SJSA1 (cell line): ENCODE measurements around the gene LMTK2. TPM values are rescaled to one million over a fixed set of nuclear protein-coding genes. Genes with fewer than 3 reads are reported as not detected.

Experiments used
- DNase-seq, 2 experiments: peaks; one replicate each; pipeline ENCODE4 v3.0.0-alpha.2; 2015 to 2020; ENCODE audit warnings: low spot score in 2 of 2, low read depth in 1 of 2
- H3K27ac ChIP-seq: fragments of 250-450 bp; sonication (Bioruptor Pico); 2 replicates; pipeline ENCODE4 v1.5.1; 2020; ENCODE audit warnings: mild to moderate bottlenecking, moderate library complexity
- H3K27me3 ChIP-seq: fragments of 250-450 bp; sonication (Bioruptor Pico); replicated peaks from 2 replicates; pipeline ENCODE4 v1.5.1; 2020; ENCODE audit warnings: mild to moderate bottlenecking, moderate library complexity
- H3K36me3 ChIP-seq: fragments of 250-450 bp; sonication (Bioruptor Pico); 2 replicates; pipeline ENCODE4 v1.5.1; 2020; ENCODE audit warnings: mild to moderate bottlenecking
- H3K4me1 ChIP-seq: fragments of 250-450 bp; sonication (Bioruptor Pico); replicated peaks from 2 replicates; pipeline ENCODE4 v1.6.1; 2021; ENCODE audit warnings: mild to moderate bottlenecking
- H3K4me3 ChIP-seq: fragments of 250-450 bp; sonication (Bioruptor Pico); 2 replicates; pipeline ENCODE4 v1.5.1; 2020; ENCODE audit warnings: mild to moderate bottlenecking
- H3K9me3 ChIP-seq: fragments of 250-450 bp; sonication (Bioruptor Pico); replicated peaks from 2 replicates; pipeline ENCODE4 v1.5.1; 2020; ENCODE audit warnings: mild to moderate bottlenecking
- total RNA-seq: library from RNA; depleted of rRNA; stranded (reverse); fragments of >200 nt; shearing (Covaris generic); gene quantifications from 2 replicates; pipeline ENCODE4 v1.2.3, GENCODE V29; 2014

LMTK2 gene
- total RNA-seq, 1 experiment from 2014 or later = 8.8 TPM

DNA sequence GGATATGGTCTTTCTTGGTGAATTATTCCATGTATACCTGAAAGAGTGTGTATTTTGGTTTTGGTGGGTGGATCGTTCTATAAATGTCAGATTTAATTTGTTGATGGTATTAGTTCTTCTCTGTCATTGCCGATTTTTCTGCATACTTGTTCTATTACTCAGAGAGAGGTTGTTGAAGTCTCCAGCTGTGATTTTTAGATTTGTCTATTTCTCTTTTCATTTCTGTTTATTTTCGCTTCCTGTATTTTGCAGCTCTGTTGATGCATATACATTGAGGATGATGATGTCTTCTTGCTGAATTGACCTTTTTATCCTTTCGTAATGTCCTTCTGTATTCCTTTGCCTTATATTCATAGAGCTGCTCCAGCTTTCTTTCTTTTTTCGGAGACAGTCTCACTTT, 92.5 kb downstream of the LMTK2 start:
- DNase-seq = no peak
- peaks cover 6% of the 10 kb centered on the region for H3K36me3 ChIP-seq

DNA sequence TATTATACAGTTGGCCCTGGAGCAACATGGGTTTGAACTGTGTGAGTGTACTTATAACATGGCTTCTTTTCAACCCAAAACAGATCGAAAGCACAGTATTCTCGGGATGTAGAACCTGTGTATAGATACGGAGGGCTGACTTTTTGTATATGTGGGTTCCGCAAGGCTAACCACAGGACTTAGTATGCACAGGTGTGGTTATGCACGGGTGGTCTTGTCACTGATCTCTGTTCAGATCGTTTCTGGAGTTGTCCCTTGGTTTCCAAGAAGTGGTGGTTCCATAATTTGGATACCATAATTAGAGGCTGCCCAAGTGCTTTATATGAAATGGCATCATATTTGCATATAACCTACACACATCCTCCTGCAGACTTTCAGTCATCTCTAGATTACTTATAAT, 93.7 kb downstream of the LMTK2 start:
- Histone ChIP-seq H3K27me3 (no peaks in the 10 kb centered on the region), H3K9me3 (no peaks in the 10 kb centered on the region), H3K4me1 (no peaks in the 10 kb centered on the region), H3K36me3 (peaks cover 3% of the 10 kb centered on the region; the same call in 1 of the 2 replicates), H3K27ac (no peak overlapping the region), H3K4me3 (no peak overlapping the region)
- no peak for DNase-seq

More for the DNA sequence above, 92.5 kb downstream of the LMTK2 start:
- no peaks in the 10 kb centered on the region for H3K9me3 ChIP-seq
- no peaks in the 10 kb centered on the region for H3K27me3 ChIP-seq
- no peak overlapping the region for H3K4me3 ChIP-seq
- H3K27ac ChIP-seq = no peak overlapping the region
- no peaks in the 10 kb centered on the region for H3K4me1 ChIP-seq

DNA sequence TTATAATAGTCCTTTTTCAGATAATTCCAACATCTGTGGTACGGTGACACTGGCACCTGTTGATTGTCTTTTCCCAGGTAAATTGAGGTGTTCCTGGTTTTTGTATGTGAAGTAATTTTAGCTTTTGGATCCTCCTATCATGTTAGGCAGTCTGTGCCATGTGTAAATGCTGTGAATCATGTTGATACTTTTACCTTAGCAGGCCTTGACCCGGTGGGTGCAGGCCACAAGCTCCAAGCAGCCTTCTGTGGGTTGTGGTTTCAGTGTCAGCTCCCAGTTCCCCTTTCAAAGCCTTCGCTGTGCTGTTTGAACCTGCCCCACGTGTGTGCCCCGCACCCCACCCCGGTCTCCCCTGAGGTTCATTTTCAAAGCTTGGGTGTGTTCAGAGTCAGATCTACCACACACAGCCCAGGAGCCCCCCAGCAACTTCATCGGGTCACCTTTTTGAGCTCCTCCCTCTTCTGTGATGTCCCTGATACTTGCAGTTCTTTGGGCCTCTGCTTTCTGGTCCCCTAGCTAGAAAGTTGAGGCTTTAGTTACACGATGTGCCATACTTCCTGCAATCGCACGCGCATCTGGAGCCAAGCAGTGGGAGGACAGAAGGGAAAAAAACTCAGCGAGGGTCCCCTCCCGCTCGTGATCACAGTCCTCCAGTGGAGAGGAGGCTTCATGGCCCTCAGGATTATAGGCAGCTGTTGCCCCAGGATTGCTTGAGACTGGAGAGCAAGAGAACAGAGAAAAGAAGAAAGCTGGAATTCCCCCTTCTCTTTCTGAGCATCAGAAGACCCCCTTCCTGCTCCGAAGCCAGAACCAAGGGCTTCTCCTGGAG, 95.9 kb downstream of the LMTK2 start:
- H3K4me1 ChIP-seq = no peaks in the 10 kb centered on the region
- H3K27ac ChIP-seq = no peak overlapping the region
- no peaks in the 10 kb centered on the region for H3K27me3 ChIP-seq
- H3K4me3 ChIP-seq = no peak overlapping the region
- H3K36me3 ChIP-seq = no peaks in the 10 kb centered on the region; the same call in 1 of the 2 replicates
- no peak for DNase-seq
- no peaks in the 10 kb centered on the region for H3K9me3 ChIP-seq

DNA sequence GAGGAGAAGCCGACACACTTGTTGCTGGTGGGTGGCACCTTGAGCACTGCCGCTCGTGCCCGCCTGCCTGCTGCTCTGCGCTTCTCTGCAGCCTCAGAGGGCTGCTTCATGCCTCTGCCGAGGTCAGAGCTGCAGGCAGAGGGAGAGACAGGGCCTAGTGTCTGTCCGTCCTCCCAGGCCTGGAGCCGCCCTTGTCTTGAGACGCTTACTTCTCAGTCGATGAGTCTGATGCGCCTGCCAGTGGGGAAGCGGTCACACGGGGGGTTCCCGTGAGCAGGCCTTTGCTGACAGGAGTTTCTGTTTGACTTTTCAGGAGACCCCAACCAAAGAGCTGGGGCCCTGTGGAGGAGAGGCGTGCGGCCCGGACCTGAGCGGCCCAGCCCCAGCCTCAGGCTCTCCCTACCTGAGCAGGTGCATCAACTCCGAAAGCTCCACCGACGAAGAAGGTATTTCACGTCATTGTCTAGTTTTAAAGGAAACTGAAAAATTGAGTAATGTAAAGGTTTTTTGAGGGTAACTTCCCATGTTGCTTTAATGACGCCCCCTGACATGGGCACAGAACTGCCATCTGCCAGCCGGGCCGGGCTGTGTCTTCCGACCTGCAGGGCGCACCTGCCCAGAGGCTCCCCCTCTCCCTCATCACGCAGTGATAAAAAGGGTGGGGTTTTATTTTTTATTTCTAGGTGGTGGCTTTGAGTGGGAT, 96.8 kb downstream of the LMTK2 start:
- H3K27ac ChIP-seq = no peak overlapping the region
- H3K27me3 ChIP-seq = no peaks in the 10 kb centered on the region
- no peaks in the 10 kb centered on the region for H3K9me3 ChIP-seq
- no peak for DNase-seq
- H3K36me3 ChIP-seq = no peaks in the 10 kb centered on the region; the same call in 1 of the 2 replicates
- H3K4me3 ChIP-seq = no peak overlapping the region
- H3K4me1 ChIP-seq = no peaks in the 10 kb centered on the region

DNA sequence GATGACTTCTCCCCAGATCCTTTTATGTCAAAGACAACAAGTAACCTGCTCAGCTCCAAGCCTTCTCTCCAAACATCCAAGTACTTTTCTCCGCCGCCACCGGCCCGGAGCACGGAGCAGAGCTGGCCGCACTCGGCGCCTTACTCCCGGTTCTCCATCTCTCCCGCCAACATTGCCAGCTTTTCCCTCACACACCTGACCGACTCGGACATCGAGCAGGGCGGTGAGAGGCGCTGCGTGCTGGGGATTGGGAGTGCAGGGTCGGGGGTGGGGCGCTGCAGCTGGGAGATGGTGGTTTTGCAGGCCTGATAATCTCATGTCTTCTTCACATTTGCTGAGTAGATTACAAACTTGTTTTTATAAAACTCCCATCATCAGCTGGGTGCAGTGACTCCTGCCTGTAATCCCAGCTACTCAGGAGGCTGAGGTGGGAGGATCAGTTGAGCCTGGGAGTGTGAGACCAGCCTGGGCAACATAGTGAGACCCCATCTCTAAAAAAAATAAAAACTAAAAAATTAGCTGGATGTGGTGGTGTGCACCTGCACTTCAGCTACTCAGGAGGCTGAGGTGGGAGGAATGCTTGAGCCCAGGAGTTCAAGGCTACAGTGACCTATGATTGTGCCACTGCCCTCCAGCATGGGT, 97.4 kb downstream of the LMTK2 start:
- no peaks in the 10 kb centered on the region for H3K4me1 ChIP-seq
- no peaks in the 10 kb centered on the region for H3K27me3 ChIP-seq
- H3K4me3 ChIP-seq = no peak overlapping the region
- no peak for DNase-seq
- no peaks in the 10 kb centered on the region for H3K9me3 ChIP-seq
- no peak overlapping the region for H3K27ac ChIP-seq
- no peaks in the 10 kb centered on the region; the same call in 1 of the 2 replicates for H3K36me3 ChIP-seq

DNA sequence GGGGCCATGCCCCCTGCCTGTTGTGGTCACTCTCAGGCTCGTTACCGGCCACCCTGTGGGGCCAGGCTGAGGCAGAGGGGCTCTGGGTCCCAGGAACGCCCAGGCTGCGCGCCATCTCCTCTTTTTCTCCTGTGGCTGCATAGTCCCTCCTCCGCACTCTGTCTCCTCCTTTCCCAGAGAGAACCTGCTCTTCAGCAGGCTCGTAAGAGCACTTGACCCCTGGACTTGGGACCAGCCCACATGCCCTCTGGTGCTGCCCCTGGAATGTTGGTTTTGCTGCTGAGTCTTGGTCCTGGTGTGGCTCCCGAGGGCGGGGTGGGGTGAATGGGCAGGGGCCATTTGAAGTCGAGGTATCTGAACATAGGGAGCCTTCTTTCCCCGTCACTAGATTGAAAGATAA, 98.0 kb downstream of the LMTK2 start:
- no peaks in the 10 kb centered on the region for H3K27me3 ChIP-seq
- no peaks in the 10 kb centered on the region; the same call in 1 of the 2 replicates for H3K36me3 ChIP-seq
- H3K9me3 ChIP-seq = no peaks in the 10 kb centered on the region
- no peaks in the 10 kb centered on the region for H3K4me1 ChIP-seq
- no peak overlapping the region for H3K4me3 ChIP-seq
- no peak for DNase-seq
- H3K27ac ChIP-seq = no peak overlapping the region

DNA sequence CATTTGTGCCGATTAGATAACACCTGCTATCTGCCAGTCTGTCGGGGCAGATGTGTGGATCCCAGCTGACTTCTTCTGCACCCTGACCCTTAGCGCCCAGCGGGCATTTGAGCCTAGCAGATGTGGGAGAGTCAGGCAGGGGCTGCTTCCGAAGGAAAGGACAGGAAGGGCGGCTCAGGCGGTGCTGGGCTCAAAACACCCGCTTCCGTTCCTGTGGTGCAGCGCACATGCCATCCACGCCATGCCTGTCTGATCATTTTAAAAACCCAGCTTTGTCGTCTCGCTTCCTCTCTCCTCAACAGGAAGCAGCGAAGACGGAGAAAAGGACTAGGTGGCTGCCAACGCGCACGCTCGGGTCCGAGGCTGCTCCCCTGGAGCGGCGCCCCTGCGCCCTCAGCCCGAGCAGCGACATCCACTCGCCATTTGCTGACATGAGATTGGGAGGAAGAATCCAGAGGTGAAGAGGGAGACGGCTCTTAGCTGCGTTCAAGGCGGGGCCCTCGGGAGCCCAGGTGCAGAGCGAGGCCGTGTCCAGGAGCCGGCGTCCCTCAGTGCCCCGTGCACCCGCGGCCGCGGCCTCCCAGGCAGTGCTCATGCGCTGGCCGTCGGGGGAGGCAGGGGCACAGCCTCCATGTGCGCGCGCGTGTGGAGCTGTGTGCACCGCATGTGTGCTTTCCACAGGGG, 98.6 kb downstream of the LMTK2 start:
- Histone ChIP-seq H3K27me3 (no peaks in the 10 kb centered on the region), H3K27ac (no peak overlapping the region), H3K4me1 (no peaks in the 10 kb centered on the region), H3K4me3 (no peak overlapping the region), H3K36me3 (no peaks in the 10 kb centered on the region; the same call in 1 of the 2 replicates), H3K9me3 (no peaks in the 10 kb centered on the region)
- no peak for DNase-seq

DNA sequence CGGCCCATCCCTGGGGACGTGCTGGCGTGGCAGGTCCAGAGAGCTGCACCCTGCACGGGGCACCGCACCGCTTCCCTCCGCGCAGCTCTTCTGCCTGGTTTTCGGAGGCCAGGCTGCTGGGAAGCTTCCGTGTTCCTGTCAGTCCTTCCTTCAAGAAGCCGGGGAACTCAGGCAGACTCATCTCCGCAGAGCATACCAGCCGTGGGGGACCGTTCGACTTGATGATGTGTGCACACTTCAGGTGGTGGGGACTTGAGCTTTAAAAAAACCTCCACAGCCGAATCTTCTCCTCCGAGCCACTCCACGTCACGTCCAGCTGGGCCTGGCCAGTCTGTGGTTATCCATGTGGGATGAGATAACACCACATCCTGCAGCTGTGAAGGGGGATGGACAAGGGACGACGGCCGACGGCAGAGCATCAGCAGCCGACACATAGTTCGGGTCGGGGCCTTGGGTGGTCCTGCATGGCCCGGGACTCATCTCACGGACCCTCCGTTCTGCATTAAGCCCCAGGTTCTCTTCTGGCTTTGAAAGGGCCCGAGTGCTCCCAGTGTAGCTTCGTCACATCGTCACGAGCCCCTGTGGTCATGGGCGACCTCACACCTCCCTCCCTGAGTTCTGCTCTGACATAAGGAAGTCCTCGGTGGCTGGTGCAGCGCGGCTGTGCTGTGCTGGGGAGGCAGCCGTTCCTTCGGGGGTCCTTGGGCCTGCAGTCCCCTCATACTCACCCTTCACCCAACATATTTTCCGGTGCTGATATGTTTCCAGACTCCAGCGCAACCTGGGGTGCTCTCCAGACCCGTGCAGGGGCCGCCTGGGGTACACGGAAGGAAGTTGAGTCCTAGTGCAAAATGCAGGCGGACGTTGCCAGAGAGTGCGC, 100.0 kb downstream of the LMTK2 start:
- Histone ChIP-seq H3K4me1 (no peaks in the 10 kb centered on the region), H3K4me3 (no peak overlapping the region), H3K27me3 (0 out of 2 replicates have a peak, but pooled peaks cover 3% of the 10 kb centered on the region), H3K36me3 (no peaks in the 10 kb centered on the region; the same call in 1 of the 2 replicates), H3K9me3 (no peaks in the 10 kb centered on the region), H3K27ac (no peak overlapping the region)
- no peak for DNase-seq

DNA sequence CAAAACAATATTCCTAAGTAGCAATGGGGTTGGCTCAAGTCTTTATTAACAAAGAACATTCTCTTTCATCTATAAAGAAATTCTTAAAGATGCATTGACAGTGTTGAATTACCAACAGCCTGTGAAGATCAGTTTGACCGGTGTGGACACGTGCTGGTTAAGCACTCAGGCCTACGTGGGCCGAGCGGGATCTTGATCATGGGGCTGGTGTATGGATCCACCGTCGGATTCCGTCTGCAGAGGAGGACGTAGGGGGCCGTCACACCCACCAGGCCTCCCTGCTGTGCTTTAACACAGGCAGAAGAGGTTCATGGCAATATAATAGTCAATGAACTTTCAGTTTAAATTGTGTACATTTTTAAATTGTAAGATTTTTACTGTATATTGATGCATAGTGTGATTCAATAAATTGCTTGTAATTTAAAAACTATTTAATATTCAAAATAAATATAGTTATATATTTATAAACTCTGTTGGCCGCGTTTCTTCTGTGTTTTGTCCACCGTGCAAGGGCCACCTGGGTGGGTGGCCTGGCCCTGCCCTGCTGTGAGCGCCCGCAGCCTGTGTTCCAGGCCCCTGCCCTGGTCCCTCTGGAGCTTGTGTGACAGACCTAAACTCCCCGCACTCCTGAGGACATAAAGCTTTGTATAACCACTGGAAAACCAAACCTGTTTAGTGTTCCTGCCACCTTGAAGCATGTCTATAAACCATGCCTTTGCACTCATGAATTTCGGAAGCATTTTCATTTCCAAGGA, 102.7 kb downstream of the LMTK2 start:
- H3K4me3 ChIP-seq = no peak overlapping the region

DNA sequence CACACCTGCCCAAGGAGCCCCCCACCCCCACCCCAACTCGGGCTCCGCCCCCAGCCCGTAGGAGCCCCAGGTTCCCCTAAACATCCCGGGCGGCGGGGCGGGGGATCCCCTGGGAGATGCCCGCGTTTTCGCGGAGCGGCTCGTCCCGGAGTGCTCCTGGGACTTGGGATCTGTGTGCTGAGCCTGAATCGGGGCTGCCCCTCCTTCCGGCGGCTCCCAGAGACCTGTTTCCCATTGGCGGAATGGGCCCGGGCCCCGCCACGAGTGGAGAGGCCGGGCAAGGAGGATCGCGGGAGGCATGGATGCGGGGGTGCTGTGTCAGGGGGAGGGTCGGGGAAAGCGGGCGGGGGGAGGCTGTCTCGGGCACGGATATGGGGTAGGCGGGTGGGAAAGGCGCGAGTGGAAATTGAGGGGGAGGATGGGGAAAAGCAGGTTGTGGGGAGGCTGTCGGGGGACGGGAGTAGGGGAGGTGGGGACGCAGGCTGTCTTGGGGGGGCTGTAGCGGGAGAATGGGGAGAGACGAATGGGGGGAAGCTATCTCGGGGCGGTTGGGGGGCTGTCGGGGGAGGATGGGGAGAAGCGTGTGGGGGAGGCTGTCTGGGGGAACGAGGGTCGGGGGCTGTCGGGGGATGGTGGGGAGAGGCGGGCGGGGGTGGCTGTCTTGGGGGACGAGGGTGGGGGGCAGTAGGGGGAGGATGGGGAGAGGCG, 104.0 kb downstream of the LMTK2 start:
- Histone ChIP-seq H3K9me3 (no peaks in the 10 kb centered on the region), H3K4me1 (no peaks in the 10 kb centered on the region), H3K4me3 (no peak overlapping the region), H3K36me3 (no peaks in the 10 kb centered on the region; the same call in 1 of the 2 replicates), H3K27me3 (0 out of 2 replicates have a peak, but pooled peaks cover 4% of the 10 kb centered on the region), H3K27ac (no peak overlapping the region)
- DNase-seq = no peak

More for the DNA sequence above, 102.7 kb downstream of the LMTK2 start:
- H3K27me3 ChIP-seq = 0 out of 2 replicates have a peak, but pooled peaks cover 4% of the 10 kb centered on the region
- H3K9me3 ChIP-seq = no peaks in the 10 kb centered on the region
- no peaks in the 10 kb centered on the region for H3K4me1 ChIP-seq
- DNase-seq = no peak
- H3K27ac ChIP-seq = no peak overlapping the region
- no peaks in the 10 kb centered on the region; the same call in 1 of the 2 replicates for H3K36me3 ChIP-seq

DNA sequence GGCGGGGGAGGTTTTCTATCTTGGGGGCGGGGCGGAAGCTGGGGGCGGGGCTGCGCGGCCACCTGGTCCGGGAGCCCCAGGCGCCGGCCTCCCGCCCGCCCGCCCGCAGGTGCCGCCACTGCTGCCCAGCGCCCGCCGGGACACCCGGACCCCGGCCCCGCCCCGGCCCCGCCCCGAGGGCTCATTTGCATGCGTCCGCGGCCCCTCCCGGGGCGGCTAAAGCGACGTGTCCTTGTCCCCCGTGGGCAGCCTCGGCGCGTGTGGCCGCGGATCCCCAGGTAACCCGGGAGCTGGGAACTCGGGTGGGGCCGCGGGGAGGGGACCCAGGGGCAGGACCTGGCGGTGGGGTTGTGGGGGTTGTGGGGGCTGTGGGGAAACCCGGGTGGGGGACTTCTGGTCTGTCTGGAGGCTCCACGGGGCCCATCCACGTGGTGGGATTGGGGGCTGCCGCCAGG, 104.6 kb downstream of the LMTK2 start, which contains the start of gene BHLHA15:
Gene BHLHA15, plus strand, starts transcription at position 219 of the 455 bp plus-strand sequence. CDS start 871 bp downstream, outside the sequence.
- no peak within 1 kb of the TSS for H3K4me3 ChIP-seq
- DNase-seq = no peak

More for the DNA sequence above, 104.6 kb downstream of the LMTK2 start, which contains the start of gene BHLHA15:
- Histone ChIP-seq H3K4me1 (no peaks in the 10 kb centered on the region), H3K27ac (no peak within 1 kb of the TSS), H3K9me3 (no peaks in the 10 kb centered on the region), H3K27me3 (0 out of 2 replicates have a peak, but pooled peaks cover 4% of the 10 kb centered on the region), H3K36me3 (no peaks in the 10 kb centered on the region; the same call in 1 of the 2 replicates)
